ENCODE data around the gene ZC3H7B.

ZC3H7B gene

DNA sequence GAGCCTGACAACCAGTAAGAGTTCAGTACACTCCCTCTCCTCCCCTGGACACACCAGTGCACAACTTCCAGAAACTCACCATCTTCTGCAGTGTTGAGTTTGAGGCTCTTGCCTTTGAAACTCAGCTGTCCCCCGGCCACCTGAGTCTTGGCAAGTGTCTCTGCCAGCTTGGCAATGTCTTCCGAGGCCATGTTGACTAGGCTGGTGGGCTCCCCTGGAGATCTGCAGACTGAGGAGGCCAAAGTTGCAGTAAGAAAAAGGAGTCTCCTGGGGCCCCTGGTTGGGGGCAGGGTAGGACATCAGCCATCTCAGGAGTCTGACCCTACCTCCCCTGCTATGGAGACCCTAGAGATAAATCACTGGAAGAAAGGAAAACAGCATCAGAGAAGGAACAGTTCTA lies 20.5 kb upstream of the ZC3H7B start:
- DNase-seq (ENCODE audit: low read depth in 1 of 2, low spot score in 1 of 2): no peak
- Histone ChIP-seq H3K4me3 (replicated peaks; ENCODE audit: insufficient read depth, low read length) (no peak overlapping the region), H3K27ac (replicated peaks) (no peak overlapping the region), H3K27me3 (ENCODE audit: insufficient read depth, poor library complexity, severe bottlenecking) (no peaks in the 10 kb centered on the region)
- TF ChIP-seq GABPA (IDR thresholded peaks at IDR 0.05; ENCODE audit: low read depth) (no peak), SPI1 (IDR thresholded peaks at IDR 0.05; ENCODE audit: borderline replicate concordance, low read depth) (no peak), POLR2AphosphoS5 (IDR thresholded peaks at IDR 0.05; ENCODE audit: low read depth) (no peak)
- TF ChIP-seq, protein P1, sequence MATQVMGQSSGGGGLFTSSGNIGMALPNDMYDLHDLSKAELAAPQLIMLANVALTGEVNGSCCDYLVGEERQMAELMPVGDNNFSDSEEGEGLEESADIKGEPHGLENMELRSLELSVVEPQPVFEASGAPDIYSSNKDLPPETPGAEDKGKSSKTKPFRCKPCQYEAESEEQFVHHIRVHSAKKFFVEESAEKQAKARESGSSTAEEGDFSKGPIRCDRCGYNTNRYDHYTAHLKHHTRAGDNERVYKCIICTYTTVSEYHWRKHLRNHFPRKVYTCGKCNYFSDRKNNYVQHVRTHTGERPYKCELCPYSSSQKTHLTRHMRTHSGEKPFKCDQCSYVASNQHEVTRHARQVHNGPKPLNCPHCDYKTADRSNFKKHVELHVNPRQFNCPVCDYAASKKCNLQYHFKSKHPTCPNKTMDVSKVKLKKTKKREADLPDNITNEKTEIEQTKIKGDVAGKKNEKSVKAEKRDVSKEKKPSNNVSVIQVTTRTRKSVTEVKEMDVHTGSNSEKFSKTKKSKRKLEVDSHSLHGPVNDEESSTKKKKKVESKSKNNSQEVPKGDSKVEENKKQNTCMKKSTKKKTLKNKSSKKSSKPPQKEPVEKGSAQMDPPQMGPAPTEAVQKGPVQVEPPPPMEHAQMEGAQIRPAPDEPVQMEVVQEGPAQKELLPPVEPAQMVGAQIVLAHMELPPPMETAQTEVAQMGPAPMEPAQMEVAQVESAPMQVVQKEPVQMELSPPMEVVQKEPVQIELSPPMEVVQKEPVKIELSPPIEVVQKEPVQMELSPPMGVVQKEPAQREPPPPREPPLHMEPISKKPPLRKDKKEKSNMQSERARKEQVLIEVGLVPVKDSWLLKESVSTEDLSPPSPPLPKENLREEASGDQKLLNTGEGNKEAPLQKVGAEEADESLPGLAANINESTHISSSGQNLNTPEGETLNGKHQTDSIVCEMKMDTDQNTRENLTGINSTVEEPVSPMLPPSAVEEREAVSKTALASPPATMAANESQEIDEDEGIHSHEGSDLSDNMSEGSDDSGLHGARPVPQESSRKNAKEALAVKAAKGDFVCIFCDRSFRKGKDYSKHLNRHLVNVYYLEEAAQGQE (IDR thresholded peaks at IDR 0.05; ENCODE audit: insufficient replicate concordance, low read depth): no peak
- TF ChIP-seq, protein P2, sequence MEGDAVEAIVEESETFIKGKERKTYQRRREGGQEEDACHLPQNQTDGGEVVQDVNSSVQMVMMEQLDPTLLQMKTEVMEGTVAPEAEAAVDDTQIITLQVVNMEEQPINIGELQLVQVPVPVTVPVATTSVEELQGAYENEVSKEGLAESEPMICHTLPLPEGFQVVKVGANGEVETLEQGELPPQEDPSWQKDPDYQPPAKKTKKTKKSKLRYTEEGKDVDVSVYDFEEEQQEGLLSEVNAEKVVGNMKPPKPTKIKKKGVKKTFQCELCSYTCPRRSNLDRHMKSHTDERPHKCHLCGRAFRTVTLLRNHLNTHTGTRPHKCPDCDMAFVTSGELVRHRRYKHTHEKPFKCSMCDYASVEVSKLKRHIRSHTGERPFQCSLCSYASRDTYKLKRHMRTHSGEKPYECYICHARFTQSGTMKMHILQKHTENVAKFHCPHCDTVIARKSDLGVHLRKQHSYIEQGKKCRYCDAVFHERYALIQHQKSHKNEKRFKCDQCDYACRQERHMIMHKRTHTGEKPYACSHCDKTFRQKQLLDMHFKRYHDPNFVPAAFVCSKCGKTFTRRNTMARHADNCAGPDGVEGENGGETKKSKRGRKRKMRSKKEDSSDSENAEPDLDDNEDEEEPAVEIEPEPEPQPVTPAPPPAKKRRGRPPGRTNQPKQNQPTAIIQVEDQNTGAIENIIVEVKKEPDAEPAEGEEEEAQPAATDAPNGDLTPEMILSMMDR (IDR thresholded peaks at IDR 0.05; ENCODE audit: insufficient read depth, low read length): no peak

DNA sequence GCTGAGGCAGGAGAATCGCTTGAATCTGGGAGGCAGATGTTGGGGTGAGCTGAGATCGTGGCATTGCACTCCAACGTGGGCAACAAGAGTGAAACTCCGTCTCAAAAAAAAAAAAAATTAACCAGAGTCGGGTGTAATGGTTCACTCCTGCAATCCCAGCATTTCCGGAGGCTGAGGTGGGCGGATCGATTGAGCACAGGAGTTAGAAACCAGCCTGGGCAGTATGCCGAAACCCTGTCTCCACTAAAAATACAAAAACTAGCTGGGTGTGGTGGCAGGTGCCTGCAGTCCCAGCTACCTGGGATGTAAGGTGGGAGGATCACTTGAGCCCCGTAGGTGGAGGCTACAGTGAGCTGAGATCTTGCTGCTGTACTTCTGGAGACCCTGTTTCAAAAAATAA lies 16.9 kb upstream of the ZC3H7B start:
- peak overlapping the region; percentile 86 for H3K4me3 ChIP-seq (replicated peaks; ENCODE audit: insufficient read depth, low read length)
- H3K27me3 ChIP-seq (ENCODE audit: insufficient read depth, poor library complexity, severe bottlenecking): no peaks in the 10 kb centered on the region
- DNase-seq (ENCODE audit: low read depth in 1 of 2, low spot score in 1 of 2): no peak
- TF ChIP-seq POLR2AphosphoS5 (IDR thresholded peaks at IDR 0.05; ENCODE audit: low read depth) (no peak), SPI1 (IDR thresholded peaks at IDR 0.05; ENCODE audit: borderline replicate concordance, low read depth) (no peak), GABPA (IDR thresholded peaks at IDR 0.05; ENCODE audit: low read depth) (no peak)
- TF ChIP-seq, protein P1 (IDR thresholded peaks at IDR 0.05; ENCODE audit: insufficient replicate concordance, low read depth): no peak
- H3K27ac ChIP-seq (replicated peaks): no peak overlapping the region

DNA sequence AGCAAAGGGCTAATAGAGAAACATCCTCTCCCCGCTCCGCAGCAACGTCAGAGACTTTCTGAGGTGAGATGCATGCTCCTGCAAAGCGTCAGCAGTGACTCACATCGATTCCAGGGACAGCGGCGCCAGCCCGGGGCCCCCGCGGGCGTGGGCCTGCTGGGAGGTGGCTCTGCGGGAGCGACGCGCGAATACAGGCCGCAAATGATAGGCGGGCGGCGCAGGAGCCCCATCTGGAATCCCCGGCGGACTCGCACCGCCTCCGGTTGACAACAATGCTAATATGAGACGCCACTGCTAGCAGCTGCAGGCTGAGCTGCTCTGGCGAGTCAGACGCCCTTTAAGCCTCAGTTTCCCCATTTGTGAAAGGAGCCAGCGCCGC lies 15.9 kb upstream of the ZC3H7B start:
- peak overlapping the region; percentile 82 for H3K27ac ChIP-seq (replicated peaks)
- no peaks in the 10 kb centered on the region for H3K27me3 ChIP-seq (ENCODE audit: insufficient read depth, poor library complexity, severe bottlenecking)
- H3K4me3 ChIP-seq (replicated peaks; ENCODE audit: insufficient read depth, low read length): peak overlapping the region; percentile 86
- no peak for TF ChIP-seq SPI1 (IDR thresholded peaks at IDR 0.05; ENCODE audit: borderline replicate concordance, low read depth)
- TF ChIP-seq POLR2AphosphoS5 (IDR thresholded peaks at IDR 0.05; ENCODE audit: low read depth): no peak
- TF ChIP-seq, protein P2 (IDR thresholded peaks at IDR 0.05; ENCODE audit: insufficient read depth, low read length): no peak
- TF ChIP-seq, protein P1 (IDR thresholded peaks at IDR 0.05; ENCODE audit: insufficient replicate concordance, low read depth): no peak
- TF ChIP-seq GABPA (IDR thresholded peaks at IDR 0.05; ENCODE audit: low read depth): no peak
- DNase-seq (ENCODE audit: low read depth in 1 of 2, low spot score in 1 of 2): peak; percentile 55 to 57
